GM19238 (cell line): Measurements from ENCODE around the gene GALNT15.

Source experiments
- DNase-seq: peaks from one replicate; pipeline ENCODE4 v3.0.0; 2011; ENCODE audit warnings: low spot score; ENCODE audit not compliant: insufficient read length

The GALNT15 gene

GRCh38 chr3:16151109-16151508 is 23.4 kb upstream of the GALNT15 start:
- no peak for DNase-seq

GRCh38 chr3:16168211-16168610 is 6.3 kb upstream of the GALNT15 start:
- no peak for DNase-seq

- DNase-seq = no peak
These were observed 3.5 kb upstream of the GALNT15 start for GRCh38 chr3:16171009-16171408.

- no peak for DNase-seq
These were observed 2.7 kb upstream of the GALNT15 start for GRCh38 chr3:16171825-16172224.

GRCh38 chr3:16173283-16174025 is 1.0 kb upstream of the GALNT15 start:
- no peak for DNase-seq

GRCh38 chr3:16174026-16174355 is 489 bp upstream of the GALNT15 start:
- DNase-seq = no peak

GRCh38 chr3:16174976-16175901 is 759 bp downstream of the GALNT15 start:
- no peak for DNase-seq

GRCh38 chr3:16176391-16177030 is 2.0 kb downstream of the GALNT15 start:
- DNase-seq = no peak

GRCh38 chr3:16177382-16177781 is 2.9 kb downstream of the GALNT15 start:
- DNase-seq = no peak

GRCh38 chr3:16177962-16178627 is 3.6 kb downstream of the GALNT15 start:
- DNase-seq = peak; percentile 62

- DNase-seq = no peak
These were observed 4.1 kb downstream of the GALNT15 start for GRCh38 chr3:16178628-16178988.

GRCh38 chr3:16179261-16179660 is 4.8 kb downstream of the GALNT15 start:
- no peak for DNase-seq

GRCh38 chr3:16179771-16180736 is 5.6 kb downstream of the GALNT15 start:
- DNase-seq = no peak

- no peak for DNase-seq
These were observed 6.3 kb downstream of the GALNT15 start for GRCh38 chr3:16180737-16181134.

- DNase-seq = no peak
These were observed 6.9 kb downstream of the GALNT15 start for GRCh38 chr3:16181361-16181760.

GRCh38 chr3:16182183-16182582 is 7.7 kb downstream of the GALNT15 start:
- DNase-seq = no peak

GRCh38 chr3:16182612-16183011 is 8.1 kb downstream of the GALNT15 start:
- DNase-seq = no peak

GRCh38 chr3:16183082-16183481 is 8.6 kb downstream of the GALNT15 start:
- DNase-seq = no peak

GRCh38 chr3:16183601-16184270 is 9.3 kb downstream of the GALNT15 start:
- DNase-seq = no peak

GRCh38 chr3:16186086-16186485 is 11.6 kb downstream of the GALNT15 start:
- DNase-seq = no peak
